Karpas-422 (cell line): ENCODE measurements around the gene TMEM108. TPM values are rescaled to one million over a fixed set of nuclear protein-coding genes. Genes with fewer than 3 reads are reported as not detected.

Experiments used
- DNase-seq: peaks from one replicate; pipeline ENCODE4 v3.0.0-alpha.2; 2015
- H2AFZ ChIP-seq: fragments of 200-600 bp; sonication (generic); 2 replicates; pipeline ENCODE4 v1.6.1; 2014; ENCODE audit warnings: antibody characterized with exemption, low read length, mixed read lengths
- H3K27ac ChIP-seq: fragments of 200-600 bp; sonication (generic); 2 replicates; pipeline ENCODE4 v1.5.1; 2014; ENCODE audit warnings: mild to moderate bottlenecking, low read length, moderate library complexity
- H3K27me3 ChIP-seq: fragments of 200-600 bp; sonication (generic); 2 replicates; pipeline ENCODE4 v1.6.1; 2014; ENCODE audit warnings: low read length, mixed read lengths
- H3K36me3 ChIP-seq: fragments of 200-600 bp; sonication (generic); 2 replicates; pipeline ENCODE4 v1.6.1; 2014; ENCODE audit warnings: low read length, mixed read lengths; ENCODE audit not compliant: insufficient read depth
- H3K4me1 ChIP-seq: fragments of 200-600 bp; sonication (generic); 2 replicates; pipeline ENCODE4 v1.6.1; 2014; ENCODE audit warnings: mild to moderate bottlenecking, low read length, mixed read lengths
- H3K4me2 ChIP-seq: fragments of 200-600 bp; sonication (generic); 2 replicates; pipeline ENCODE4 v1.6.1; 2014; ENCODE audit warnings: low read length, low read depth, mild to moderate bottlenecking; ENCODE audit not compliant: poor library complexity, severe bottlenecking
- H3K4me3 ChIP-seq: fragments of 200-600 bp; sonication (generic); 2 replicates; pipeline ENCODE4 v1.5.1; 2014; ENCODE audit warnings: mild to moderate bottlenecking, antibody characterized with exemption, low read length, mixed read lengths
- H3K79me2 ChIP-seq: fragments of 200-600 bp; sonication (generic); 2 replicates; pipeline ENCODE4 v1.6.1; 2014; ENCODE audit warnings: mild to moderate bottlenecking, low read length, mixed read lengths
- H3K9ac ChIP-seq: fragments of 200-600 bp; sonication (generic); 2 replicates; pipeline ENCODE4 v1.6.0; 2014; ENCODE audit warnings: low read length
- H3K9me2 ChIP-seq: fragments of 200-600 bp; sonication (generic), shearing (Covaris generic); replicated peaks from 2 replicates; pipeline ENCODE4 v1.6.0; 2014; ENCODE audit warnings: mild to moderate bottlenecking, low read length, moderate library complexity; ENCODE audit not compliant: insufficient read depth
- H3K9me3 ChIP-seq: fragments of 300-700, 200-600 bp; sonication (generic); 2 replicates; pipeline ENCODE4 v1.6.1; 2014; ENCODE audit warnings: low read length, mixed read lengths
- H4K20me1 ChIP-seq: fragments of 200-600 bp; sonication (generic); 2 replicates; pipeline ENCODE4 v1.6.1; 2014; ENCODE audit warnings: mild to moderate bottlenecking, antibody characterized with exemption, low read length, low read depth; ENCODE audit not compliant: insufficient read depth
- total RNA-seq: library from RNA; depleted of rRNA; stranded (reverse); fragments of >200 nt; shearing (Covaris generic); gene quantifications from 2 replicates; pipeline ENCODE4 v1.2.3, GENCODE V29; 2014; ENCODE audit warnings: low replicate concordance

Gene TMEM108
- total RNA-seq, 1 experiment from 2014 or later = not detected

- H3K9me3 ChIP-seq = no peaks in the 10 kb centered on the region
- H3K9ac ChIP-seq = no peak overlapping the region
- H3K4me3 ChIP-seq = peak overlapping the region; percentile 27; the same call in 1 of the 2 replicates
- peak; percentile 72 for DNase-seq
- no peaks in the 10 kb centered on the region for H3K36me3 ChIP-seq
- H3K79me2 ChIP-seq = no peaks in the 10 kb centered on the region
- H3K27me3 ChIP-seq = no peaks in the 10 kb centered on the region
- H3K4me1 ChIP-seq = peaks cover 21% of the 10 kb centered on the region
- H4K20me1 ChIP-seq = no peaks in the 10 kb centered on the region
- no peaks in the 10 kb centered on the region for H3K9me2 ChIP-seq
- H3K4me2 ChIP-seq = peak overlapping the region; percentile 50
- no peak overlapping the region for H3K27ac ChIP-seq
- H2AFZ ChIP-seq = no peak overlapping the region
Observed at GRCh38 chr3:133374708-133375402, 336.7 kb downstream of the TMEM108 start.

- 0 out of 2 replicates have a peak overlapping the region, but pooled peaks have one; percentile 27 for H3K4me3 ChIP-seq
- no peak overlapping the region for H3K27ac ChIP-seq
- H3K9ac ChIP-seq = no peak overlapping the region
- peaks cover 21% of the 10 kb centered on the region for H3K4me1 ChIP-seq
- no peak for DNase-seq
- no peaks in the 10 kb centered on the region for H4K20me1 ChIP-seq
- H3K9me2 ChIP-seq = no peaks in the 10 kb centered on the region
- H3K36me3 ChIP-seq = no peaks in the 10 kb centered on the region
- no peaks in the 10 kb centered on the region for H3K9me3 ChIP-seq
- peak overlapping the region; percentile 50 for H3K4me2 ChIP-seq
- H3K27me3 ChIP-seq = no peaks in the 10 kb centered on the region
- no peaks in the 10 kb centered on the region for H3K79me2 ChIP-seq
- no peak overlapping the region for H2AFZ ChIP-seq
Observed at GRCh38 chr3:133375403-133375745, 337.2 kb downstream of the TMEM108 start.

- H3K27ac ChIP-seq = no peak overlapping the region
- H3K9me3 ChIP-seq = no peaks in the 10 kb centered on the region
- no peak overlapping the region for H3K9ac ChIP-seq
- no peaks in the 10 kb centered on the region for H3K36me3 ChIP-seq
- H3K9me2 ChIP-seq = no peaks in the 10 kb centered on the region
- DNase-seq = peak; percentile 62
- no peaks in the 10 kb centered on the region for H3K27me3 ChIP-seq
- no peak overlapping the region for H3K4me3 ChIP-seq
- no peak overlapping the region for H2AFZ ChIP-seq
- H3K79me2 ChIP-seq = no peaks in the 10 kb centered on the region
- H3K4me2 ChIP-seq = no peak overlapping the region
- H3K4me1 ChIP-seq = peaks cover 21% of the 10 kb centered on the region
- no peaks in the 10 kb centered on the region for H4K20me1 ChIP-seq
Observed at GRCh38 chr3:133376810-133377209, 338.6 kb downstream of the TMEM108 start.

GRCh38 chr3:133377396-133377795, 339.2 kb downstream of the TMEM108 start:
- H3K9ac ChIP-seq = no peak overlapping the region
- H3K9me3 ChIP-seq = no peaks in the 10 kb centered on the region
- no peak overlapping the region for H3K4me2 ChIP-seq
- no peaks in the 10 kb centered on the region for H3K79me2 ChIP-seq
- H2AFZ ChIP-seq = no peak overlapping the region
- peak; percentile 79 for DNase-seq
- no peaks in the 10 kb centered on the region for H3K9me2 ChIP-seq
- H3K36me3 ChIP-seq = no peaks in the 10 kb centered on the region
- H3K4me3 ChIP-seq = no peak overlapping the region
- H3K27ac ChIP-seq = no peak overlapping the region
- peaks cover 21% of the 10 kb centered on the region for H3K4me1 ChIP-seq
- no peaks in the 10 kb centered on the region for H3K27me3 ChIP-seq
- H4K20me1 ChIP-seq = no peaks in the 10 kb centered on the region

- Histone ChIP-seq H3K9ac (no peak overlapping the region), H2AFZ (no peak overlapping the region), H3K9me3 (no peaks in the 10 kb centered on the region), H3K4me3 (no peak overlapping the region), H3K9me2 (no peaks in the 10 kb centered on the region), H3K27ac (no peak overlapping the region), H3K79me2 (no peaks in the 10 kb centered on the region), H4K20me1 (no peaks in the 10 kb centered on the region), H3K4me2 (no peak overlapping the region), H3K36me3 (no peaks in the 10 kb centered on the region), H3K27me3 (no peaks in the 10 kb centered on the region), H3K4me1 (peaks cover 13% of the 10 kb centered on the region)
- no peak for DNase-seq
Observed at GRCh38 chr3:133379926-133380325, 341.7 kb downstream of the TMEM108 start.

- Histone ChIP-seq H2AFZ (no peak overlapping the region), H3K4me2 (no peak overlapping the region), H3K27ac (no peak overlapping the region), H3K79me2 (no peaks in the 10 kb centered on the region), H3K9ac (no peak overlapping the region), H4K20me1 (no peaks in the 10 kb centered on the region), H3K9me3 (no peaks in the 10 kb centered on the region), H3K27me3 (no peaks in the 10 kb centered on the region), H3K4me3 (no peak overlapping the region), H3K4me1 (peaks cover 13% of the 10 kb centered on the region), H3K36me3 (no peaks in the 10 kb centered on the region), H3K9me2 (no peaks in the 10 kb centered on the region)
- DNase-seq = no peak
Observed at GRCh38 chr3:133380481-133381225, 342.5 kb downstream of the TMEM108 start.

GRCh38 chr3:133381346-133382109, 343.3 kb downstream of the TMEM108 start:
- H4K20me1 ChIP-seq = no peaks in the 10 kb centered on the region
- no peaks in the 10 kb centered on the region for H3K79me2 ChIP-seq
- no peak overlapping the region for H3K4me2 ChIP-seq
- H3K27ac ChIP-seq = no peak overlapping the region
- DNase-seq = peak; percentile 58
- H3K9me3 ChIP-seq = no peaks in the 10 kb centered on the region
- H3K4me1 ChIP-seq = peaks cover 20% of the 10 kb centered on the region
- H3K36me3 ChIP-seq = no peaks in the 10 kb centered on the region
- no peak overlapping the region for H3K4me3 ChIP-seq
- no peaks in the 10 kb centered on the region for H3K27me3 ChIP-seq
- no peaks in the 10 kb centered on the region for H3K9me2 ChIP-seq
- no peak overlapping the region for H2AFZ ChIP-seq
- H3K9ac ChIP-seq = no peak overlapping the region

- Histone ChIP-seq H3K4me2 (no peak overlapping the region), H3K79me2 (no peaks in the 10 kb centered on the region), H4K20me1 (no peaks in the 10 kb centered on the region), H3K36me3 (no peaks in the 10 kb centered on the region), H3K9ac (no peak overlapping the region), H3K4me1 (peaks cover 26% of the 10 kb centered on the region), H3K9me3 (no peaks in the 10 kb centered on the region), H3K4me3 (no peak overlapping the region), H3K27ac (no peak overlapping the region), H3K27me3 (no peaks in the 10 kb centered on the region), H2AFZ (no peak overlapping the region), H3K9me2 (no peaks in the 10 kb centered on the region)
- no peak for DNase-seq
Observed at GRCh38 chr3:133383175-133383574, 345.0 kb downstream of the TMEM108 start.
